Amygdala (tissue), 56 donors: ENCODE data around the gene COA1.
"Not testable (repeated sequence)": the region's sequence is repeated elsewhere in the genome, so short reads cannot be mapped to it uniquely, and the experiment has no call there.

Source experiments
- DNase-seq, 56 donors: peaks; one replicate each; lab custom pipeline; 2025; lab: John Stamatoyannopoulos, UW

The COA1 gene

DNA sequence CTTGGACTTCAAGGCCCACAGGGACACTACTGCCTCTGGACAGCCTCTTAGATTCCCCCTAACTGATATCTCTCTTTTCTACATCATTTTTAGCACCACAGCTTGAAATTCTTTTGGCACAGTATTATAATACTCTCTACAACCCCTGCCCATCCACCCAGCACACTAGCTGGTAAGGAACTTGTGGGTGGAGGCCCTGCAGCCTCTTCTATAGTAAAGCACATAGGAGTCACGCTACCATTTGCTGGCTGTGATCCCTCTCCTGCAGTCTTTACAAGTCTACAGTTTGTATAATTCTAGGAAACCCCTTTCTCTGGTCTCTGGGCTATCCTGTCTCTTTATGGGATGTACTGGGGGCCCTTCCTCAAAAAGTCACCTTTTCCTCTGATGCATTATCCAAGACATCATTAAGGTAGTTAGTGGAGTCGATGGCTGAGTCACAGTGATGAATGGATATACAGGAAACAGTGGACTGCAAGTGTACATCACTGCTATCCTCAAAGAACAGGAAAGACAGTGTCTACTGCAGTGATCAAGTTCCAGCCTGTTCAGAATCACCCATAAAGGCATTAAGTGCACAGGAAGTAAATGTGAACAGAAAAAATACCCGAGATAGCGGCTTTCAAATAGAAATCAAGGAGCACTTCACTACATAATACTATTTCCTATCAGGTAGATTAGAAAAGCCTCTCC is 92.1 kb downstream of the COA1 start:
- no peak for DNase-seq

- DNase-seq, result no peak
Observed at GRCh38 chr7:43636093-43636492, 93.2 kb downstream of the COA1 start.

GRCh38 chr7:43634384-43634783 is 94.9 kb downstream of the COA1 start:
- DNase-seq, result no peak

DNA sequence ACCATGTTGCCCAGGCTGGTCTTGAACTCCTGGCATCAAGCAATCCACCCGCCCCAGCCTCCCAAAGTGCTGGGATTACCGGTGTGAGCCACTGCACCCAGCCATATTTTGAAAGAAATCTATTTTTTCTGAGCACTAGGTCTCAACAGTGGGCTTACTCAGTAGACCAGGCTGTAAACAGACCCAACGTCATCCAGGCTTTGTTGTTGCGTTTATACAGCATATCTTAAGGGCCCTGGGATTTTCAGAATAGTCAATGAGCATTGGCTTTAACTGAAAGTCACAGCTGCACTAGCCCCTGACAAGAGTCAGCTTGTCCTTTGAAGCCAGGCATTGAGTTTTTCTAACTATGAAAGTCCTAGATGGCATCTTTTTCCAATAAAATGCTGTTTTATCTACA is 96.6 kb downstream of the COA1 start:
- no peak for DNase-seq

DNA sequence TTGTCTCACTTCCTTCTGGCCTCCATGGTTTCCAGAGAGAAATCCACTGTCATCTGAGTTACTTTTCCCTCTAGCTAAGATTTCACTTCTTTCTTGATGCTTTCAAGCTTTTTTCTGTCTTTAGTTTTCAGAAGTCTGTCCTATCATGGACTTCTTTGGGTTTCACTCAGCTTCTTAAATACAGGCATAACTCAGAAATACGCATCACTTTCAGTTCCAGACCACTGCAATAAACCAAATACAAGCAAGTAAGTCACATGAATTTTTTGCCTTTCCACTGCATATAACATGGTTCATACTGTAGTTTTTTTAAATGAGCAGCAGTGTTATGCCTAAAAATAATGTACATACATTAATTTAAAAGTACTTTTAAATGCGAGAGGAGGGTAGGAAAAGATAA is 97.8 kb downstream of the COA1 start:
- DNase-seq, result no peak

DNA sequence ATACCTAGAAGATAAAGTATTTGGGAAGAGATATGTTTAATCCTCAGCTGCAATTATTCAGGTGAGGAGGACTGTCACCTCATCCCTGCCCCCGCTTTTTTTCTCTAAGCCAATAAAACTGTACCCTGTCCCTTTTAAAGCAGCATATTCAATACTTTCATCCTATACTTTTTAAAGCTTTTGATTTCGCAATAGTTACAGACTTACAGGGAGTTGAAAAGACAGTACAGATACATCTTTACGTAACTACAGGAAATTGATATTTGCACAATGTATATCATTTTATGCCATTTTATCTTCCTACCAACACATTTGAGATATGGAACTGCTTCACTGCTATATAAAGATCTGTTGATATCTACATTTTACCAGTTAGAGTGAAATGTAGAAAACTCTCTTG is 98.8 kb downstream of the COA1 start:
- DNase-seq, result no peak

- DNase-seq, result no peak
Observed at GRCh38 chr7:43629857-43630256, 99.5 kb downstream of the COA1 start.

DNA sequence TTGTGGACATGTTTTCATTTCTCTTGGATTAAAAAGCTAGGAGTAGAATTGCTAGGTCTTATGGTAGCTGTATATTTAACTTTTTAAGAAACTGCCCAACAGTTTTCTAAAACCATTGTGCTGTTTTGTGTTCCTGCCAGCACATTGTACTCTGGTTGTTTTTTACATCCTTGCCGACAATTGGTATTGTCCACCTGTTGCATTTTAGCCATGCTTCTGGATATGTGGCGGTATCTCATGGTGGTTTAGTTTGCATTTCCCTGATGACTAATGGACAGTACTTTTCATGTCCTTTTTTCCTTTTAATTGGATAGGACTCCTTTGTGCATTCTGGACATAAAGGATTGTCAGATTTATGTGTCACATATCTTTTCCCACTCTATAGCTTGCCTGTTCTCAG is 100.9 kb downstream of the COA1 start:
- DNase-seq, result no peak

GRCh38 chr7:43627798-43628197 is 101.5 kb downstream of the COA1 start:
- not testable (repeated sequence) for DNase-seq

DNA sequence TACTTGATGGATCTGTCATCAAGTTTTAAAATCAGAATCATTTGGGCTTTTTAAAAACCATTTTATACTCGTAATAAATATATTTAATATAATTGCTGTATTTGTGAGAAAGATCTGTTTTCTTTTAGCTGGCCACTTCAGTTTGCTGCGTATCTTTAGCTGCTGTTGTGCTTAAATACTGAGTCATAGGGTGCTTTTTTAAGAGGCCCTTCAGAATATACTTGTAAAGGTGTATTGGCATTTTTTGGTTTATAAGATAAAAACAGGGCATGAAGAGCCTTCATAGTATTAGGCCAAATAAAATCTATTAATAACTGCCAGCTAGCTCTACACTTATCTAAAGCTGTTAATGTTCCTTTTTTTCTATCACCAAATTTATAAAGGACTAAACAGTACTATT is 102.6 kb downstream of the COA1 start:
- no peak for DNase-seq

GRCh38 chr7:43625980-43626379 is 103.3 kb downstream of the COA1 start:
- DNase-seq, result no peak

GRCh38 chr7:43625453-43625852 is 103.9 kb downstream of the COA1 start:
- DNase-seq, result no peak

DNA sequence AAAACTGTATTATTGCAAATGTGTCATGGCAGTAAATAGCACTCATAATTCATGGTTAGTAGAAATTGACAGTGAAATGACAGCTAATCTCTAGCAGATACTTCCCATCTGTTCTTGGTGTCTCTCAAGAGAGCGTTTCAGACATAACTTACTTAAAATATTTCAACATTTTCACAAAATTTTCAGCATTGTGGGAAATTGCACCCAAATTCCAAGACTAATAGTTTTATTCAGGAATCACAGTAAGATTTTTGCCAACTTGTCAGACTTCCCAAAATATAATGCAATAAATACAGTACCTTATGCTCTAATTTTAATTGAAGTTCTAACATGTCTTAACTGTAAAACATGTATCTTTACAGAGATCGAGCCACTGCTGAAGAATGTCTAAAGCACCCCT is 105.2 kb downstream of the COA1 start:
- no peak for DNase-seq

GRCh38 chr7:43621729-43622448 is 107.4 kb downstream of the COA1 start:
- no peak for DNase-seq

DNA sequence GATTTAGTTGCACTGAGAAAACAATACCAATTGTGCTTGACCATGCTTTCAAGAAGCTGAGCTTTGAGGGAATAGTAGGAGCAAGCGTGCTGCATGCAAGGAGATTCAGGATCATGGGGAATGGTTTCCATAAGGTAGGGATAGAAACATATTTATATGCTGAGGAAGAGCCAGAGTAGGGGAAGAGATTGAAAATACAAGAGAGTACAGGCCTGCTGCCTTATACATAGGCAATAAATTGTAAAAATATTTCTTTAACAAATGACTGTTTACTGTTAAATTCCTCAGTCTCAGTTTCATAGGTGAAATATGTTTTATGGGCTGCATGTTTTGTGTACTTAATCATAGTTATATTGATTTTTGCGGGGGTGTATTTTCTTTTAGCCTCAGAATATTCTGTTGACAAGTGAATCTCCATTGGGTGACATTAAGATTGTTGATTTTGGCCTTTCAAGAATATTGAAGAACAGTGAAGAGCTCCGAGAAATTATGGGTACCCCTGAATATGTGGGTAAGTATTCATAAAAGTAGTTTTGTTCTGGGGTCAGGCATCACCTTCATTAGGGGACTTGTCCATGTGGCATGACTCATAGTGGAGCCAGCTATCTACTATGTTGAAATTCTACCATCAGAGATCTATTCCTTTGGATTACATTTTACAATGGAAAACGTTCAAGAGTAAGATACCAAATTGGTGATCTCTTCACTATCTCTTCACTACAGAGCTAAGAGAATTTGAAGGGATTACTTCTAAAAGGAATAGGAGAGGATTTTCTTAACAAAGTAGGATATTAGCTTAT is 109.9 kb downstream of the COA1 start:
- no peak for DNase-seq

DNA sequence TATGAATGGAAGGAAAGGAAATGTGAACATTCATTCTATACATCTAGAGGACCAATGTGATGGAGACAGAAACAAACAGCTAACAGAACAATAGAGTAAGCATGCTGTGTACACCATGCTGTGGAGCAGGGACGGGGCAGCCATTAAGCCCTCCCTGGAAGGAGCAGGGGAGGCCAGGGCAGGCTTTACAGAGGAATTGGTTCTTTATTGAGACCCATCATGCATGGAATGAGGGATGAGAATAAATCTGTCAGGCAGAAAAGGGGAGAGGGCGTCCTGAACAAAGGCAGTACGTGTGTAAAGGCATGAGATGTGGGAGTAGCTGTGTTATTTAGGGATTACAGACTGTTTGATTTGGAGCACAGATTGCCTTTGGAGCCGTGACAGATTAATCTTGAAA is 111.2 kb downstream of the COA1 start:
- DNase-seq, result no peak

GRCh38 chr7:43616977-43617376 is 112.3 kb downstream of the COA1 start:
- DNase-seq, result no peak

GRCh38 chr7:43615558-43616145 is 113.7 kb downstream of the COA1 start:
- DNase-seq, result no peak

- peak in 2 of 56 donors; percentile 5 to 8 for DNase-seq
Observed at GRCh38 chr7:43612599-43613589, 116.4 kb downstream of the COA1 start.

GRCh38 chr7:43612128-43612527 is 117.2 kb downstream of the COA1 start:
- no peak for DNase-seq
